Large intestine (tissue), 3 donors: ENCODE results near the gene GCSH. TPM values are rescaled to one million over a fixed set of nuclear protein-coding genes. Genes with fewer than 3 reads are reported as not detected.

Experiments
- DNase-seq, 2 donors: peaks; one replicate each; pipeline versions ENCODE4 v3.0.0 to v3.0.0-alpha.2; 2013
- H3K27ac ChIP-seq: one replicate; pipeline ENCODE4 v1.5.1; 2013; ENCODE audit warnings: low read length
- H3K27me3 ChIP-seq: 2 replicates; pipeline ENCODE4 v1.6.1; 2013; ENCODE audit warnings: low read length; ENCODE audit not compliant: control insufficient read depth, insufficient read depth
- H3K36me3 ChIP-seq: 2 replicates; pipeline ENCODE4 v1.6.1; 2013; ENCODE audit warnings: low read length; ENCODE audit not compliant: control insufficient read depth, insufficient read depth
- H3K4me1 ChIP-seq: one replicate; pipeline ENCODE4 v1.6.1; 2013; ENCODE audit warnings: low read length; ENCODE audit not compliant: control insufficient read depth, insufficient read depth
- H3K4me3 ChIP-seq: one replicate; pipeline ENCODE4 v1.5.1; 2013; ENCODE audit warnings: low read length
- H3K9me3 ChIP-seq: one replicate; pipeline ENCODE4 v1.6.1; 2013; ENCODE audit warnings: mild to moderate bottlenecking, low read depth, low read length, moderate library complexity; ENCODE audit not compliant: control insufficient read depth
- WGBS: methylation state at CpG from one replicate; pipeline ENCODE4 v1.1.5; 2013; ENCODE audit warnings: low lambda C conversion rate; ENCODE audit not compliant: insufficient coverage; 5-methylcytosine and 5-hydroxymethylcytosine counted together
- polyA plus RNA-seq: library from polyadenylated mRNA; unstranded; fragments of 120-200 nt; gene quantifications from one replicate; pipeline ENCODE4 v1.2.1, GENCODE V29; 2013

GCSH gene
- polyA plus RNA-seq, 1 donor = 34.1 TPM

DNA sequence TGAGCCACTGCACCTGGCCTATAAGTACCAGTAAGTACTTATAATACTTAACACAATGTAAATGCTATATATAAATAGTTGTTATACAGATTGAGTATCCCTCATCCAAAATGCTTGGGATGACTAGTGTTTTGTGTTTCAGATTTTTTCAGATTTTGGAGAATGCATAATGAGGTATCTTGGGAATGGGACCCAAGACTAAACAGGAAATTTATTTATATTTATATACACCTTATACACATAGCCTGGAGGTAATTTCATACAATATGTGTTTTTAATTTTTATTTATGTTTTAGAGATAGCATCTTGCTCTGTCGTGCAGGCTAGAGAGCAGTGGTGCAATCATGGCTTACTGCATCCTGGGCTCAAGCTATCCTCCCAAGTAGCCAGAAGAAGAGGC, 9.8 kb upstream of the GCSH start:
- H3K27ac ChIP-seq = no peak overlapping the region
- no CpG with 5 or more reads among the region's 1 CpG for WGBS
- no peaks in the 10 kb centered on the region for H3K9me3 ChIP-seq
- no peaks in the 10 kb centered on the region for H3K36me3 ChIP-seq
- DNase-seq = no peak
- H3K27me3 ChIP-seq = no peaks in the 10 kb centered on the region
- H3K4me1 ChIP-seq = no peaks in the 10 kb centered on the region
- H3K4me3 ChIP-seq = no peak overlapping the region

DNA sequence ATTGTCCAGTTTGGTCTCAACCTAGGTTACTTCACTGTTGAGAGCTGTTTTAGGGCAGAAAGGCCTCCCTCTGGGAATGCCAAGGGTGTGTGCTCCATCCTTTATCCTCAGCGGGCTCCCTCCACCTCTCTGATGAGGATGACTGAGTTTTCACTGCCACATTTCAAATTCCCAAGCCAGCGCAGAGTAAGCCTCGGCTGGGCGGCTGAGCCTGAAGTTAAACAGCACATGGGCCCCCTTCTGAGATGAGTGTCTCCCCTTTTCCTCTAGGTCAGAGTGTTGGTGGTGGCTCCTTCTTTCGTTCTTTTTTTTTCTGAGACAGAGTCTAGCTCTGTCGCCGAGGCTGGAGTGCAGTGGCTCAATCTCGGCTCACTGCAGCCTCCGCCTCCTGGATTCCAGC, 5.5 kb upstream of the GCSH start:
- H3K4me3 ChIP-seq = no peak overlapping the region
- no peak overlapping the region for H3K27ac ChIP-seq
- no peaks in the 10 kb centered on the region for H3K36me3 ChIP-seq
- DNase-seq = no peak
- no peaks in the 10 kb centered on the region for H3K9me3 ChIP-seq
- H3K27me3 ChIP-seq = no peaks in the 10 kb centered on the region
- WGBS = no CpG with 5 or more reads among the region's 9 CpGs
- H3K4me1 ChIP-seq = peaks cover 5% of the 10 kb centered on the region

DNA sequence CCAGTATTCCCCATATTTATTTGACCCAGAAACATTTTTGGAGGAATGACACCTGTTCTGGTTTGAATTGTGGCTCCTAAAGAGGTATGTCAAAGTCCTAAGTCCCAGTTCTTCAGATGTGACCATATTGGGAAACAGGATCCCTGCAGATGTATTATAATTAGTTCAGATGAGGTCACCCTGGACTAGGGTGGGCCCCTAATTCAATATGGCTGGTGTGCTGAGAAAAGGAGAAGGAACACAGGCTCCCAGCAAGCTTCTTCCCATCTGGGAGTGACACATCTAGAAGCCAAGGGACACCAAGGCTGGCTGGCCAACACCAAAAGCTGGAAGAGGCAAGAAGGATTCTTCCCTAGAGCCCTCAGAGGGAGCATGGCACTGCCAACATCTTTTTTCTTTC, 3.8 kb upstream of the GCSH start:
- H3K9me3 ChIP-seq = no peaks in the 10 kb centered on the region
- H3K27me3 ChIP-seq = no peaks in the 10 kb centered on the region
- H3K27ac ChIP-seq = no peak overlapping the region
- no peak for DNase-seq
- no peaks in the 10 kb centered on the region for H3K36me3 ChIP-seq
- no peak overlapping the region for H3K4me3 ChIP-seq
- H3K4me1 ChIP-seq = peaks cover 7% of the 10 kb centered on the region

DNA sequence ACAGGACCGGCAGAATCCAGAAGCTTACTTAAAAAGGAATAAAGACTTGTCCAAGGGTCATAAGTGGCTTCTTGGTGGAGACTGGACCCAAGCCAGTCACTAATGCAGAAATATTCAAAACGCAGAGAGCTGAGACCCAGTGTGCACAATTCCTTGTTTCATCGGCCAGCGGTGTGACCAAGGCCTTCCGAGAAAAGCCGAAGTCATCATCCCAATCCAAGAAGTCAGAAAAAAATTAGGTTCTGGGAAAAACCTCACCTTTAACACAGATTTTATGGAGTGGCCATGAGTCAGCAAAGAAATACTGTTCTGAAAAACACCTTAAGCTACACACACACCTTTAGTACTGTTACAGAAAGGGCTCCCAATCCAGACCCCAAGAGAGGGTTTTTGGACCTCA, 1.0 kb upstream of the GCSH start:
- H3K36me3 ChIP-seq = no peaks in the 10 kb centered on the region
- no CpG with 5 or more reads among the region's 6 CpGs for WGBS
- H3K27ac ChIP-seq = peak overlapping the region; percentile 81
- DNase-seq = no peak
- H3K27me3 ChIP-seq = no peaks in the 10 kb centered on the region
- no peak overlapping the region for H3K4me3 ChIP-seq
- no peaks in the 10 kb centered on the region for H3K9me3 ChIP-seq
- peaks cover 9% of the 10 kb centered on the region for H3K4me1 ChIP-seq

DNA sequence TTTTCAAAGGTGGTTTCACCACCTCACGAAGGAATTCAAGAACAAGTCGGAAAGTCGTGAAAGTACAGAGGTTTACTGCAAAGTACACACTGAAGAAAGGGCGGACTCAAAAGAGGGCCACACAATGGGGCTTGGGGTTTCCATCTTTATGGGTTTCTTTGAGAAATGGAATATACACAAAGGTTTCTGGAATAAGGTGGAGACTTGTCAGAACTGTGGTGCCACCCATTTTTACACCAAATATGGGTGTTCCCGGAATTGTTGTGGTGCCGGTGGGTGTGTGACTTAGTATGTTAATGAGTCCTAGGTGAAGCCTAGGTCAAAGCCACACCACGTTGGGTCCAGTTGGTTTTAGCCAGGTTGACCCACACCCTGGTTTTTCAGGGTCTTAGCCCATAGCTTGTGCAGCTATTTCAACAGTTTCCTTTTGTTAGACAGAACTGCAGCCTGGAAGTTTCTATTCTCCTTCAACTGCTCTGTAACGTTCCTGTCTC, 567 bp upstream of the GCSH start:
- Histone ChIP-seq H3K9me3 (no peaks in the 10 kb centered on the region), H3K27me3 (no peaks in the 10 kb centered on the region), H3K4me3 (peak overlapping the region; percentile 15), H3K27ac (peak overlapping the region; percentile 81), H3K4me1 (peaks cover 9% of the 10 kb centered on the region), H3K36me3 (no peaks in the 10 kb centered on the region)
- no CpG with 5 or more reads among the region's 8 CpGs for WGBS
- DNase-seq = no peak

DNA sequence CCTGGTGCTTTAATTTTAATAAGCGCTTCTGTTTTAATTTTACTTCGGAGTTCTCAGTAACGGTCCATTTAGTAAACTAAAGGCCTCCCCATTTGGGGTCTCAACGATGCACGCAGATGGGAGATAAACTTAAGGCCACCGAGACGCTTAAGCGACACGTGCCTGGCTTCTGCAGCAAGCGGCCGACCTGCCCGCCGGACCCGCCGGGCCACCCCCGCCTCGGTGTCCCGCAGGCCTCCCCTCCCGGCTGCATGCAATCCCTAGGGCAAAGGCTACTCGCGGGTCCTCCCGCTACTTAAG, 592 bp downstream of the GCSH start:
- Histone ChIP-seq H3K36me3 (no peaks in the 10 kb centered on the region), H3K27me3 (no peaks in the 10 kb centered on the region), H3K27ac (peak overlapping the region; percentile 75), H3K4me3 (peak overlapping the region; percentile 80), H3K4me1 (peaks cover 9% of the 10 kb centered on the region), H3K9me3 (no peaks in the 10 kb centered on the region)
- no CpG with 5 or more reads among the region's 22 CpGs for WGBS
- no peak for DNase-seq

DNA sequence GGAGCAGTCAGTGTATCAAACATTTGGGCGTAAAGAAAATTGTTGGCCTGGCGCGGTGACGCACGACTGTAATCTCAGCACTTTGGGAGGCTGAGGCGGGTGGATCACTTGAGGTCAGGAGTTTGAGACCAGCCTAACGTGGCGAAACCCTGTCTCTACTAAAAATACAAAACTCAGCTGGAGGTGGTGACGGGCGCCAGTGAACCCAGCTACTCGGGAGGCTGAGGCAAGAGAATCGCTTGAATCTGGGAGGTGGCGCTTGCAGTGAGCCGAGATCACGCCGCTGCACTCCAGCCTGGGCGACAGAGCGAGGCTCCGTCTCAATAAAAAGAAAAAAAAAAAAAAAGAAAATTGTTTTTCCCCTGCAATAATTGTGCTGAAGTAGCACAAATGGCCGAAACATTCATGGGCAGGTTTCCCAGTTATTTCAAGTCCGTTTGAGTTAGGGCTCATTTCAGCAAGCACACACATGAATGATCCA, 1.4 kb downstream of the GCSH start:
- no peaks in the 10 kb centered on the region for H3K27me3 ChIP-seq
- no peak overlapping the region for H3K27ac ChIP-seq
- DNase-seq = no peak
- H3K4me3 ChIP-seq = no peak overlapping the region
- peaks cover 9% of the 10 kb centered on the region for H3K4me1 ChIP-seq
- no peaks in the 10 kb centered on the region for H3K9me3 ChIP-seq
- no peaks in the 10 kb centered on the region for H3K36me3 ChIP-seq
- WGBS = 75% methylated on average over 6 of the region's 21 CpGs

DNA sequence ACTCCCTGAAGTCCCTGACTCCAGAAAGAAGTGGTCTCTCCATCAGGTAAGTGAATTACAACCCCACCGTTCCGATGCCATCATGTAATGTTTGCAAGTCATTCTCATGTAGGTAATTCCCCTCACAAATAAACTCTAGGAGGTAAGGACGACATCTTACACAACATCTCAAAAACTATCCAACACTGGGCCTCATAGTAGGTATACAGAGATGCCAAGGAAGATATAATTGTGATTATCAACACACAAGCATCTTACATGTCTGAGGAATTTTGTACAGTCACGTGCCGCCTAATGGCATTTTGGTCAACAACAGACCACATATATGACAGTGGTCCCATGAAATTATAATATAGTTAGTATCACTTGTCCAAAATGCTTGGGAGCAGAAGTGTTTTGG, 7.4 kb downstream of the GCSH start:
- DNase-seq = no peak
- Histone ChIP-seq H3K27ac (no peak overlapping the region), H3K9me3 (no peaks in the 10 kb centered on the region), H3K36me3 (peaks cover 5% of the 10 kb centered on the region), H3K27me3 (no peaks in the 10 kb centered on the region), H3K4me3 (no peak overlapping the region), H3K4me1 (no peaks in the 10 kb centered on the region)
- no CpG with 5 or more reads among the region's 5 CpGs for WGBS

DNA sequence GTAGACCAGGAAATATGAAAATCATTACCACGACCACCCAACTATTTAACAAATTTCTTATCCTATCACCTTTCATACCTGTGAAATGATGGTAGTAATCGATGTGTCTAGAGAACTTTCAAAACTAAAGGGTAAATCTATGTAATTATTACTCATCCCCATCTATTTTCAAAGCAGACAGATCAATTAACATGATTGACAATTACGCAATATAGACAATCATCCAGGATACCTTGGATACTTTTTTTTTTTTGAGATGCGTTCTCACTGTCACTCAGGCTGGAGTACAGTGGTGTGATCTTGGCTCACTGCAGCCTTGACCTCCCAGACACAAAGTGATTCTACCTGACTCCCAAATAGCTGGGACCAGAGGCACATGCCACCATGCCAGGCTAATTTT, 15.2 kb downstream of the GCSH start:
- no peaks in the 10 kb centered on the region for H3K4me1 ChIP-seq
- H3K27me3 ChIP-seq = no peaks in the 10 kb centered on the region
- H3K27ac ChIP-seq = no peak overlapping the region
- WGBS = 100% methylated on average over 1 of the region's 4 CpGs
- no peaks in the 10 kb centered on the region for H3K9me3 ChIP-seq
- H3K36me3 ChIP-seq = no peaks in the 10 kb centered on the region
- H3K4me3 ChIP-seq = no peak overlapping the region
- no peak for DNase-seq

DNA sequence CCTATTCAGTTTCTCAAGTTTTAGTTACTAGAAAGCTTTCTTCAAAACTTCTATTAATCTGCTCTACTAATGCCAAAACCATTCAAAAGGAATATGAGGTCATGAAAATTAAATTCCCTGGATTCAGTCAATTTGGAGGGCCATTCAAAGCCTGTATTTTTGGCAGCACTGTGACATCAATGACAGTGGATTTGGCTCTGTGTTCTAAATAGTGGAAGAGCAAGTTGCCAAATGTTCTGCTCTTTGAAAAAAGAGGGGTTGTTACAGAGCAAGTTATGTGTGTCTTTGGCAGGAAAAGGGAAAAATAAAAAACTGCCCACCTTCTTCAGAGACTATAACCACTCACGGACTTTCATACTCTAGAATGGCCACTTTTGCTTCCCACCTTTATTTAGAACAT, 16.0 kb downstream of the GCSH start:
- H3K36me3 ChIP-seq = no peaks in the 10 kb centered on the region
- WGBS = no CpG with 5 or more reads among the region's 1 CpG
- H3K27me3 ChIP-seq = no peaks in the 10 kb centered on the region
- no peak overlapping the region for H3K4me3 ChIP-seq
- H3K9me3 ChIP-seq = no peaks in the 10 kb centered on the region
- no peak for DNase-seq
- no peak overlapping the region for H3K27ac ChIP-seq
- H3K4me1 ChIP-seq = no peaks in the 10 kb centered on the region

DNA sequence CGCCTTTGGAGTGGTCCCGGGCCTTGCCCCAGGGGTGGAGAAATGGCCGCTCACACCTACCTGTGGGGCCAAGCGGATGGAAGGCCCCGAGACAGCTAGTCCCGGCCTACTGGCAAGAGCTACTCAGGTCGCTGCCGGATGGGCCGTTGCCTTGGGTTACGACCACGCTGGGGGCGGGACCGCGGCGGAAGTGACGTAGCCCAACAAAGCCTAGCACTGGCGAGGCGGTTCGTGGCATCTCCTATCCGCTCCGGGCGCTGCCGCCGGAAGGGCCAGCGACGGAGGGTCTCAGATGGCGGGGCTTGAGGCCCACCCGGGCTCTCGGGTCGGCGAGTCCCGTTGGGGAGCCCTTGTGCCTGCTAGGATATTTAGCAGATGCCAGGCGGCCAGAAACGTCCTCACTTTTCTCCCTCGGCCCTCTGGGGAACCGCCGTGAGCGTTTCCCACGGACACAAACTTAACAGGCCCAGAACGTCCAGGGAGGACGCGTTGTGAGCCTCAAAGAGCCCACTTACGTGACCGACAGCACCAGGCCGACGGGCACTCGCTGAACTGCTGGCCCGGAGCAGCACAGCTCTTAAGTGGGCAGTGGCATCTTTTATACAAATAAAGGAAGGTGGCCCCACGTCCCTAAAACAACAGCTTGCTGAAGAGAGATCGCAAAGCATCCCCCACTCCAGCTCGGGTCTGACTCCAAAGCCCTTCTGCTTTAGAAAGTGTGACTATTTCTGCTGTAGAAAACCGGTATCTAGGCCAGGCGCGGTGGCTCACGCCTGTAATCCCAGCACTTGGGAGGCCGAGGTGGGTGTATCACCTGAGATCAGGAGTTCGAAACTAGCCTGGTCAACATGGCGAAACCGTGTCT, 18.9 kb downstream of the GCSH start, which contains the start of gene C16orf46:
C16orf46 (minus strand) TSS at position 163 of the 865 bp plus-strand sequence. CDS start 13,283 bp downstream, outside the sequence.
- peak within 1 kb of the TSS; percentile 96 for H3K27ac ChIP-seq
- WGBS = no CpG with 5 or more reads among the region's 59 CpGs
- H3K4me1 ChIP-seq = no peaks in the 10 kb centered on the region
- no peaks in the 10 kb centered on the region for H3K9me3 ChIP-seq
- H3K36me3 ChIP-seq = no peaks in the 10 kb centered on the region
- peak within 1 kb of the TSS; percentile 76 for H3K4me3 ChIP-seq
- no peaks in the 10 kb centered on the region for H3K27me3 ChIP-seq
- peak; percentile 97 to 99 for DNase-seq
